ENCODE data around the gene CCL28. TPM values are rescaled to one million over a fixed set of nuclear protein-coding genes. Genes with fewer than 3 reads are reported as not detected.

Gene CCL28
- total RNA-seq, 1 donor from 2014 or later = not detected

- H3K36me3 Mint-ChIP-seq (ENCODE audit: low read depth) = peaks cover 10% of the 10 kb centered on the region
- H3K4me1 Mint-ChIP-seq = no peaks in the 10 kb centered on the region
- no peaks in the 10 kb centered on the region for H3K27me3 Mint-ChIP-seq (ENCODE audit: low read depth)
- no peak overlapping the region for H3K4me3 Mint-ChIP-seq
- TF ChIP-seq, protein P1, sequence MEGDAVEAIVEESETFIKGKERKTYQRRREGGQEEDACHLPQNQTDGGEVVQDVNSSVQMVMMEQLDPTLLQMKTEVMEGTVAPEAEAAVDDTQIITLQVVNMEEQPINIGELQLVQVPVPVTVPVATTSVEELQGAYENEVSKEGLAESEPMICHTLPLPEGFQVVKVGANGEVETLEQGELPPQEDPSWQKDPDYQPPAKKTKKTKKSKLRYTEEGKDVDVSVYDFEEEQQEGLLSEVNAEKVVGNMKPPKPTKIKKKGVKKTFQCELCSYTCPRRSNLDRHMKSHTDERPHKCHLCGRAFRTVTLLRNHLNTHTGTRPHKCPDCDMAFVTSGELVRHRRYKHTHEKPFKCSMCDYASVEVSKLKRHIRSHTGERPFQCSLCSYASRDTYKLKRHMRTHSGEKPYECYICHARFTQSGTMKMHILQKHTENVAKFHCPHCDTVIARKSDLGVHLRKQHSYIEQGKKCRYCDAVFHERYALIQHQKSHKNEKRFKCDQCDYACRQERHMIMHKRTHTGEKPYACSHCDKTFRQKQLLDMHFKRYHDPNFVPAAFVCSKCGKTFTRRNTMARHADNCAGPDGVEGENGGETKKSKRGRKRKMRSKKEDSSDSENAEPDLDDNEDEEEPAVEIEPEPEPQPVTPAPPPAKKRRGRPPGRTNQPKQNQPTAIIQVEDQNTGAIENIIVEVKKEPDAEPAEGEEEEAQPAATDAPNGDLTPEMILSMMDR (conservative IDR thresholded peaks at IDR 0.05) = no peak
- DNase-seq (ENCODE audit: low read depth, low spot score) = no peak
- H3K9me3 Mint-ChIP-seq = peaks cover 13% of the 10 kb centered on the region
- no peak overlapping the region for H3K27ac Mint-ChIP-seq (ENCODE audit: unreplicated experiment)
Observed at GRCh38 chr5:43338862-43339261, 73.3 kb downstream of the CCL28 start.

GRCh38 chr5:43336159-43336558 lies 76.0 kb downstream of the CCL28 start:
- Mint-ChIP-seq H3K36me3 (ENCODE audit: low read depth) (peaks cover 9% of the 10 kb centered on the region), H3K27ac (ENCODE audit: unreplicated experiment) (no peak overlapping the region), H3K4me3 (no peak overlapping the region), H3K4me1 (no peaks in the 10 kb centered on the region), H3K27me3 (ENCODE audit: low read depth) (no peaks in the 10 kb centered on the region), H3K9me3 (peaks cover 16% of the 10 kb centered on the region)
- DNase-seq (ENCODE audit: low read depth, low spot score) = no peak
- TF ChIP-seq, protein P1 (conservative IDR thresholded peaks at IDR 0.05) = no peak

DNA sequence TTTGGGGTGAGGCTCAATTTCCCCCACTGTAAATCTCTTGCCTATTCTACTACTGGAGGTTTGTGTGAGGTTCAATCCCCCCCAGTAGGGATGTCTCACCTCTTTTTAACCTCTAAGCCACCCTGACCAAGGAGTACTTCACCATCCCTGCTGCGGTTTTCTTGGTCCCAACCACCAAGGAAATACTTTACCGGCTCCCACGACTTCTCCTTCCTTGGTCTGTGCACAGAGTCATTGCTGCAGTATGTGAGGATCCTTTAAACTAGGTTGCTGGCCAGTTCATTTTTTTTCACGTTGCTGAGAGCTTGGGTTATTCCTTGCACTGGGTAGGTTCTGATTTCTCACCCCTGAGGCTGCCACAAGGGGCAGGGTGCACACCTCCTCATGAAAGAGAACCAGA lies 76.5 kb downstream of the CCL28 start:
- TF ChIP-seq, protein P1 (conservative IDR thresholded peaks at IDR 0.05) = no peak
- no peak for DNase-seq (ENCODE audit: low read depth, low spot score)
- H3K27me3 Mint-ChIP-seq (ENCODE audit: low read depth) = no peaks in the 10 kb centered on the region
- no peak overlapping the region for H3K27ac Mint-ChIP-seq (ENCODE audit: unreplicated experiment)
- H3K9me3 Mint-ChIP-seq = peaks cover 16% of the 10 kb centered on the region
- peaks cover 9% of the 10 kb centered on the region for H3K36me3 Mint-ChIP-seq (ENCODE audit: low read depth)
- H3K4me3 Mint-ChIP-seq = no peak overlapping the region
- H3K4me1 Mint-ChIP-seq = no peaks in the 10 kb centered on the region

DNA sequence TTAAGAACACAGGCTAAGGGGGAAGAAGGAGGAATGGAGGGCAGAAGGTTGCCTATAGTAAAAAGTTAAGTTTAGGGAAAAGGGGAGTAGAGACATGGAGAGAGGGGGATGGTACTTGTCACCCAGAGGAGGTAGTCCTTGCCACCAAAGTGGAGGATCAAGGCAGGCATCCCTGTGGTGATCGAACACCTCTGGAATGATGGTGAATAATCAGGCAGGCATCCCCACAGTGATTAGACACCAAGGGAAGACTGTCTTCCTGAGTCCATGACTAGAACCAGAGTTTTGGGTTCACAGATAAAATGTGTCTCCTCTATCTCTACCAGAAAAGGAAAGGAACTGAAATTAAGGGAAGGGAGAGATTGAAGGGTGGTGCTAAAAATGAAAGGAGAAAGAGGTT lies 79.8 kb downstream of the CCL28 start:
- Mint-ChIP-seq H3K4me3 (no peak overlapping the region), H3K4me1 (no peaks in the 10 kb centered on the region), H3K9me3 (peaks cover 13% of the 10 kb centered on the region), H3K27ac (ENCODE audit: unreplicated experiment) (peak overlapping the region; percentile 3), H3K36me3 (ENCODE audit: low read depth) (peaks cover 11% of the 10 kb centered on the region), H3K27me3 (ENCODE audit: low read depth) (no peaks in the 10 kb centered on the region)
- no peak for DNase-seq (ENCODE audit: low read depth, low spot score)
- TF ChIP-seq, protein P1 (conservative IDR thresholded peaks at IDR 0.05) = no peak

Other genes with a start within 250 kb of the CCL28 start
- 0.23 and 0.30 TPM in 2 replicates for gene NIM1K, start 220.2 kb downstream of the CCL28 start, total RNA-seq
- gene HMGCS1, start 99.0 kb downstream of the CCL28 start, total RNA-seq = 518 and 529 TPM in 2 replicates
- gene TMEM267, start 71.5 kb upstream of the CCL28 start, total RNA-seq = 9.7 and 10.2 TPM in 2 replicates
- 11.0 and 11.4 TPM in 2 replicates for gene C5orf34, start 102.8 kb upstream of the CCL28 start, total RNA-seq
- 111 and 112 TPM in 2 replicates for gene PAIP1, start 144.7 kb upstream of the CCL28 start, total RNA-seq
- 72.7 and 77.3 TPM in 2 replicates for gene NNT, start 190.8 kb upstream of the CCL28 start, total RNA-seq

Measured in neural crest cell (in vitro differentiated cells).